Stimulated activated CD8-positive, alpha-beta memory T cell treated with anti-CD3 and anti-CD28 coated beads, Interleukin-7, amount 100 ng/mL, for 48 hours (primary cell): Measurements from ENCODE around the gene C6orf47.

Experiments
- DNase-seq, 2 donors: peaks; one replicate each; pipeline ENCODE4 v3.0.0-alpha.2; 2020; ENCODE audit warnings: low read depth in 1 of 2; ENCODE audit errors: extremely low read depth in 1 of 2

The C6orf47 gene

GRCh38 chr6:31687860-31688693, 27.5 kb upstream of the C6orf47 start:
- no peak for DNase-seq

DNA sequence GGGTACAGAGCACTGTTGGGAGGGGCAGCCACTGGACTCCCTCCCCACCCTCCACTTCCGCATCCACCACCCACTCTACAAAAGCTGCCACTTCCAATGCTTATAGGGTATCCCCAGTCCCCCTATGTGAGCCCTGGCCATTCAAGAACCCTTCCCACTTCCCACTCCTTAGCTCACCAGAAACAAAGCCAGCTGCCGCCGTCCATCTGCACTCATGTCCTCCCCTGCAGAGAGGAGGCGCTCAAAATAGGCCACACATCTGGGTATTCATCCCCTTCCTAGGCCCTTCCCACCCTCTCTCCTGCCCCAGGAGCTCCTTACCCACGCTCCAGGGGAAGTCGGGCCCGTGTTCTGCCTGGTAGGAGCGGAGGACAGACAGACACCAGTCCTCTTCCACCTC, 26.7 kb upstream of the C6orf47 start:
- DNase-seq: no peak

DNA sequence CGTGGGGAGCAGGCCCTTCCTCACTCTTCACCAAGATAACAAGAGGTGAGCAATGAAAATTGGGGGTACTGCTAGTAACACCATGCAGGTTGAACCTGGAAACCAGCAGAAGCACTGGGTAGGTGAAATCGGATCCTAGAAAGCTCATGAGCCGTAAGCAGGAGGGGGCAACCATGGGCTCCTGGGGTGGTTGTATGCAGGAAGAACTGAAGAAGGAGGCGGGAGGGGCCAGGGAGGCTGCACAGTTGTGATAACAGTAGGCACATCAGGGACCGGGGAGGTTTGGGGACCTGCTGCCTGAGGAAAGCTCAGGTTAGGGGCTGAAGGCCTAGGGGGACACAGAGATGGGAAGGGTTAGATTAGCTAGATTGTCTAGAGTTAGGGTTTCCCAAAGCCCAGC, 25.9 kb upstream of the C6orf47 start:
- DNase-seq: no peak

- DNase-seq: no peak
These were observed 23.0 kb upstream of the C6orf47 start for GRCh38 chr6:31683591-31683990.

DNA sequence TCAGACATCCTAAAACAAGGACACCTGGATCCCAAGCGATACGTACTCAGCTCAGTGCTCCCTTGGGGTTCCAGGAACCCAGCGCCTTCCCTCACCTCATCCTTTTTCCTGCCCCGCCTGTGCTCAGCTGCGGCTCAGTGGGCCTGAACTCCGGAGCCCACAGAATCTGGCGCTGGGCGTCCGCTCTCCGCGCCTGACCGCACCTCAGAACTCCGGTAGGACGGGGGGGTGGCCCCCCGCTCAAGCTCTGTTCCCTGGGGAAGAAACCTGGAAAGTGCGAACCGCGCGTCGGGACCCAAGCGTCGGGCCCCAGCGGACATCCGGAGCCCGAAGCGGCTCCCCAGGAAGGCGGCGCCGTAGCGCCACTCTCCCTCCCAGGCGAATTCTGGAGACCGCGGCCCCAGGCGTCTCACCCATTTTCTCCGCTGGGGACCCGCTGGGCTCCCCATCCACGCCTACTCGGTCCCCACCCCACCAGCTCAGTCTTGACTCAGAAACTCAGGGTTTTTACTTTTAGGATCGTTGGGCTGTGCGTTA, 20.6 kb upstream of the C6orf47 start:
- DNase-seq: peak in 1 of 2 donors; percentile 29

DNA sequence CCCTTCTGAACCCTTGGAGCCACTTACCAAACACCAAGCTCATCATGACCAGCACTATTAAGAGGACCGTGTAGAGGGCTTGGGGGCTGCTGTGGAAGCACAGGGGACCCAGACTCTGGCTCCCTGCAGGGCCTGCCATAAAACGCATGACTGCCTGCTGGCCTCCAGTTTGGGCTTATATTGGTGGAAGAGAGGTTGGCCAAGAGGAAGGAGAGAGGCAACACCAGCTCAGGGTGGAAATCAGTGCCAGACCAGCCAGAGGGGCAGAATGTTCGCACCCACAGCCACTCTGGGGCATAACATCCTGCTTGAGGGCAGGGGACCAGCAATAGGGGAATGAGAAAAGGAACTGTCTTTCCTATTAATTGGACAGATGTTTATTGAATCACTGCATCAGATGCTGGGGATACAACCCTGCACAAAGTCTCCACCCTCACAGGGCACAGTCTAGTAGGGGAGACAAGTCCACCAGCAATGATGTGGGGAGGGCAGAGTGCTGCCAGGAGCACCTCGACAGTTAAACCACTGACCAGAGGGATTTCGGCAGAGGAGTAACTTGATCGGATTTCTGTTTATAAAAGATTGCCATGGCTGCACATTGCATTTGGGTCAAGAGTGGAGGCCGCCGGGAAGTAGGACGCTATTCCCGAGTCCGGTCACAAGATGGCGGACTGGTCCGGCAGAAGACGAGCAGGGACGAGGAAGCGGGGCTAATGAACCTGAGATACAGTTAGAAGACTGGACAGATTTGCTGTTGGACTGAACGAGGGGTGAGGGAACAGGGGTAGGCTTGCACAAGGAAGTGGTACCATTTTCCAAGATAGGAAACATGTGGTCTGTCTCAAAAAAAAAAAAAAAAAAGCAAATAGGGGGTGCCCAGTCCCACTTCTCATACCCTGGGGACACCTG, 19.9 kb upstream of the C6orf47 start, which contains the start of gene LY6G5C:
Gene LY6G5C, minus strand, starts transcription at position 842 of the 909 bp plus-strand sequence. Its CDS starts 694 bp downstream, at position 148.
- DNase-seq: peak in 1 of 2 donors; percentile 35

DNA sequence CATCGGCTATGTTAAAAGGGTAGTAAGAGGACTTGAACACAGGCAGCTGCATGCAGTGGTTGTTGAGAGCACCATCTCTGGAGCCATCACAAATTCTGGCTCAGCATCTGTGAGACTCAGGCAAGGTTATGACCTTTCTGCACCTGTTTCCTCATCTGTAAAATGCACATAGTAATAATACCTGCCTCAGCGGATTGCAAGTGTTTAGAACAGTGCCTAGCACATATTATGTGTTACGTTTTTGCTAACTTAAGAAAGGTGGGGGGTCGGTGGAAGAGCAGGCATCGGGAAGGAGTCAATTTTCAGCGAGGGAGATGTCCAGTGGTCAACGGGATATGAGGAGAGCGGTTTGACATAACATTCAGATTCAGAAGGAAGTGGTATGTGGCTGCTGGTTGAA, 17.4 kb upstream of the C6orf47 start:
- DNase-seq: no peak

- DNase-seq: no peak
These were observed 16.3 kb upstream of the C6orf47 start for GRCh38 chr6:31676904-31677303.

DNA sequence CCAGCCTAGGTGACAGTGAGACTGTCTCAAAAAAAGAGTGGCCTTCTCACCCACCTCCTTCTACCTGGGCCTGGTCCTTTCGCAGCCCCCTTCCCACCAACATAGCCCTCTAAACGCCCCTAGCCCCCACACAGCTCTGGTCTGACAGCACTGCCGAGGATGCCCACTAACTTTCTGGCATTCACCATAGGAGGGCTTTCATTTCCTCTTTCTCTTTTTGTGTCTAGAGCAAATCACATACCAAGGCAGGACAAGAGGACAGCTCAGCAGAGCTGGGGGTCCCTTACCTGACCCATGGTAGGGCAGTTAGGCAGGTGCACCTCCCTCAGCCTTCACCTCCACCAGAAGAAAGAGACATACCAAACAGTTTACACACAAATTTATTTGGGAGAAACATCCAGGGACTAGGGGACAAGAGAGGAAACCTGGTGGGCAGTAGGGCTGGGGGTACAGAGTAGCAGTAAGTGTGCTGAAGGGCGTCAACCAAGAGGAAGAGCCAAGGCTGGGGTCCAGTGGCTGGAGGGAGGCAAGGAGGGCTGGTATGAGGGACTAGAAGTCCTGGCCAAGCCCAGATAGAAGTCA, 15.8 kb upstream of the C6orf47 start:
- no peak for DNase-seq

GRCh38 chr6:31669676-31670075, 9.1 kb upstream of the C6orf47 start, which contains the start of gene LY6G5B:
TSS of gene LY6G5B (plus strand) at chr6:31669976. CDS start at chr6:31670951, 975 bp downstream.
- no peak for DNase-seq

DNA sequence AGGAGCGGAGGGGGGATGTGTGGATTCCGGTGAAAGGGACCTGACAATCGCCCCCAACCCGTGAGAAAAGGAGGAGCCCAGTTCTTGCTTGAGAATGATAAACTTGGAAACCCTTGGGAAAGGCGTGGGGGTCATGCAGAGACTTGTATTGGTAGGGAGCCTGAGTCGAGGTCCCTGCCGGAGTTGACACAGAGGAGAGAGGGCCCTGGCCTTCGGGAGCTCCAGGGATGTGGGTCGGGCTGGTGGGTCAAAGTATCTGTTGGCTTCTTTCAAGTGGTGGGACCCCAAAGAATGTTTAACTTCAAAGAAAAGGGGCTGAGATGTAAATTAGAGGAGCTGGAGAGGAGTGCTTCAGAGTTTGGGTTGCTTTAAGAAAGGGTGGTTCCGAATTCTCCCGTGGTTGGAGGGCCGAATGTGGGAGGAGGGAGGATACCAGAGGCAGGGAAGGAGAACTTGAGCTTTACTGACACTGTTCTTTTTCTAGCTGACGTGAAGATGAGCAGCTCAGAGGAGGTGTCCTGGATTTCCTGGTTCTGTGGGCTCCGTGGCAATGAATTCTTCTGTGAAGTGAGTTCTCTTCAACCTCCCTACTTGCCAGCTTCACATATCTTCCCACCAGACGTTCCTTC, 5.9 kb upstream of the C6orf47 start:
- no peak for DNase-seq

- DNase-seq: peak; percentile 97 to 98
These were observed 5.1 kb upstream of the C6orf47 start, which contains the start of gene CSNK2B for GRCh38 chr6:31665501-31666336. TSS of gene CSNK2B (plus strand) at chr6:31666080. CDS start at chr6:31666832, 752 bp downstream.

DNA sequence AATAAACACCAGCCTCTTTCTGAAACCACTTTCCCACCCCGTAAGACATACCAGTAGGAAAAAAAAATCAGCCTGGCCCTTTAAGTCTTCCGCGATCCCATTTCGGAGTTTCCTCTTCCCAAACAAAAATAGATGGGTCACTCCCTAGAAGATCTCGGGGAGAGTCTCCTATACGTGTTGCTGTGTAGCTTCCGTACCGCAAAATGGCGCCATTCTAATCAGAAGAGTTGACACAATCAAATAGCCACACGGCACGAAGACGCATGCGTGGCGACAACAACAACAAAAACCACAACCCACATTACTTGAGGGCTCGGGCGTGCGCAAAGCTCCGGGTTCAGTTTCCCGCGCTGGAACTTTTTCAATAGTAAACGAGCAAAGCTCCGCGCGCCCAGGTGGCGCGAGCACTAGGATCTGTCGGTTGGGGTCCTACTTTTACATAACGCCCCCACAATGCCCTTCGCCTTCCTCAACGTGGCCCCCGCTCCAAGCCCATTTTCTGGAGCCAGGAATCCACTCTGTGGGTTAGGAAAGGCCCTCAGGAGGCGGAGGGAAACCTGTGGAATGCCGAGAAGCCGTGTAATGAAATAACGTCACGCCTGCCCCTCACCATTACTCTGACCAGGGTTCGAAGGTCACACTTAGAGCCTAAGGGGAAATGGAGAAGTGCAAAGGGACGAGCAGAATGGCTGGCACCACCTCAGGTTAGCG, 4.4 kb upstream of the C6orf47 start, which contains the start of gene GPANK1:
Gene GPANK1, minus strand, starts transcription at position 208 of the 711 bp plus-strand sequence. CDS start 519 bp downstream, outside the sequence.
- DNase-seq: peak; percentile 71 to 86

- DNase-seq: no peak
These were observed 3.6 kb upstream of the C6orf47 start for GRCh38 chr6:31663961-31664789.

- DNase-seq: no peak
These were observed 2.8 kb upstream of the C6orf47 start for GRCh38 chr6:31663126-31663960.

DNA sequence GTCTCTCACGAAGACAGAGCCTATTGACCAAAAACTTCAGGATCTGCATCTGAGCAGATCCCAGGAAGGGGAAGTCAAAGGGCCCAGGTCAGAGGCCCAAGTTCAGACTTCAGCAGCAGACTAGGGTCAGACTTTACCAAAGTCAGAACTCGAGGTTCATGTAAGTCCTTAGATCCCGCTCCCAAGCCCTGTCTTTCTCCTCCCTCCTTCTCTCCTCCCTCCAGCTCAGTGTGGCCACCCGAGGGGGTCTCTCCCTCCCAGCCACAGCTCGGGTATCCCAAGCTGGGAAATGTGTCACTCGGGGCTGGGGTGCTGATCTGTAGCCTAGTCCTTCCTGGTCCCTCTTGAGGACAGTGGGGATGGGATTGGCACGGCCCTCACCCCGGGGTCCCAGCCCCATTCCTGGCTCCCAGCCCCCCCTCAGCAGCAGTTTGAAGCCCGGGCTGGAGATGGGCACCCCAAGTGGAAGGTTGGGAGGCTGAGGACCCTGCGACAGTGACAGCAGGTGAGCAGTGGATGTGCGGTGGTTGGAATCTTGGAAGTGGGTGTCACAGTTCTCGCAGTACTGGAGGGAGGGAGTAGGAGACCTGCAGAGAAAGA, 1.6 kb upstream of the C6orf47 start:
- DNase-seq: no peak
